ENCODE measurements around the gene IFITM1. TPM values are rescaled to one million over a fixed set of nuclear protein-coding genes. Genes with fewer than 3 reads are reported as not detected.

The IFITM1 gene
- total and polyA plus RNA-seq, 9 of the 15 experiments (the other 6 are each of a cell fraction or from before 2014, with no cell fraction given) = 691 to 5,579 (median 974) TPM

GRCh38 chr11:355581-356458 is 42.0 kb downstream of the IFITM1 start (continued):
- TF ChIP-seq, protein P1, sequence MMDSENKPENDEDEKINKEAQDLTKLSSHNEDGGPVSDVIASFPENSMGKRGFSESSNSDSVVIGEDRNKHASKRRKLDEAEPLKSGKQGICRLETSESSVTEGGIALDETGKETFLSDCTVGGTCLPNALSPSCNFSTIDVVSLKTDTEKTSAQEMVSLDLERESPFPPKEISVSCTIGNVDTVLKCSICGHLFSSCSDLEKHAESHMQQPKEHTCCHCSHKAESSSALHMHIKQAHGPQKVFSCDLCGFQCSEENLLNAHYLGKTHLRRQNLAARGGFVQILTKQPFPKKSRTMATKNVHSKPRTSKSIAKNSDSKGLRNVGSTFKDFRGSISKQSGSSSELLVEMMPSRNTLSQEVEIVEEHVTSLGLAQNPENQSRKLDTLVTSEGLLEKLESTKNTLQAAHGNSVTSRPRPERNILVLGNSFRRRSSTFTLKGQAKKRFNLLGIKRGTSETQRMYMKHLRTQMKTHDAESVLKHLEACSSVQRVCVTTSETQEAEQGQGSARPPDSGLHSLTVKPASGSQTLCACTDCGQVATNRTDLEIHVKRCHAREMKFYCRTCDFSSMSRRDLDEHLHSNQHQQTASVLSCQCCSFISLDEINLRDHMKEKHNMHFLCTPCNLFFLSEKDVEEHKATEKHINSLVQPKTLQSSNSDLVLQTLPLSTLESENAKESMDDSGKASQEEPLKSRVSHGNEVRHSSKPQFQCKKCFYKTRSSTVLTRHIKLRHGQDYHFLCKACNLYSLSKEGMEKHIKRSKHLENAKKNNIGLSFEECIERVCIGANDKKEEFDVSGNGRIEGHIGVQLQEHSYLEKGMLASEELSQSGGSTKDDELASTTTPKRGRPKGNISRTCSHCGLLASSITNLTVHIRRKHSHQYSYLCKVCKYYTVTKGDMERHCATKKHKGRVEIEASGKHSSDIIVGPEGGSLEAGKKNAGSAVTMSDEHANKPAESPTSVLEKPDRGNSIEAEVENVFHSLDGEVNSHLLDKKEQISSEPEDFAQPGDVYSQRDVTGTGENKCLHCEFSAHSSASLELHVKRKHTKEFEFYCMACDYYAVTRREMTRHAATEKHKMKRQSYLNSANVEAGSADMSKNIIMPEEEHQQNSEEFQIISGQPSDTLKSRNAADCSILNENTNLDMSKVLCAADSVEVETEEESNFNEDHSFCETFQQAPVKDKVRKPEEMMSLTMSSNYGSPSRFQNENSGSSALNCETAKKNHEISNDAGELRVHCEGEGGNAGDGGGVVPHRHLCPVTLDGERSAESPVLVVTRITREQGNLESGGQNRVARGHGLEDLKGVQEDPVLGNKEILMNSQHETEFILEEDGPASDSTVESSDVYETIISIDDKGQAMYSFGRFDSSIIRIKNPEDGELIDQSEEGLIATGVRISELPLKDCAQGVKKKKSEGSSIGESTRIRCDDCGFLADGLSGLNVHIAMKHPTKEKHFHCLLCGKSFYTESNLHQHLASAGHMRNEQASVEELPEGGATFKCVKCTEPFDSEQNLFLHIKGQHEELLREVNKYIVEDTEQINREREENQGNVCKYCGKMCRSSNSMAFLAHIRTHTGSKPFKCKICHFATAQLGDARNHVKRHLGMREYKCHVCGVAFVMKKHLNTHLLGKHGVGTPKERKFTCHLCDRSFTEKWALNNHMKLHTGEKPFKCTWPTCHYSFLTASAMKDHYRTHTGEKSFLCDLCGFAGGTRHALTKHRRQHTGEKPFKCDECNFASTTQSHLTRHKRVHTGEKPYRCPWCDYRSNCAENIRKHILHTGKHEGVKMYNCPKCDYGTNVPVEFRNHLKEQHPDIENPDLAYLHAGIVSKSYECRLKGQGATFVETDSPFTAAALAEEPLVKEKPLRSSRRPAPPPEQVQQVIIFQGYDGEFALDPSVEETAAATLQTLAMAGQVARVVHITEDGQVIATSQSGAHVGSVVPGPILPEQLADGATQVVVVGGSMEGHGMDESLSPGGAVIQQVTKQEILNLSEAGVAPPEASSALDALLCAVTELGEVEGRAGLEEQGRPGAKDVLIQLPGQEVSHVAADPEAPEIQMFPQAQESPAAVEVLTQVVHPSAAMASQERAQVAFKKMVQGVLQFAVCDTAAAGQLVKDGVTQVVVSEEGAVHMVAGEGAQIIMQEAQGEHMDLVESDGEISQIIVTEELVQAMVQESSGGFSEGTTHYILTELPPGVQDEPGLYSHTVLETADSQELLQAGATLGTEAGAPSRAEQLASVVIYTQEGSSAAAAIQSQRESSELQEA (IDR thresholded peaks at IDR 0.05; ENCODE audit: low read depth) = no peak
- no peak for TF ChIP-seq RBM34 (IDR thresholded peaks at IDR 0.05; ENCODE audit: borderline replicate concordance, insufficient read depth, low read length)
- TF ChIP-seq ZNF830 (CRISPR knock-in tag; IDR thresholded peaks at IDR 0.05) = peak; percentile 95; the same call in 1 of the 2 replicates
- peak; percentile 48 for TF ChIP-seq TBP (optimal IDR thresholded peaks at IDR 0.05; ENCODE audit: low read depth, low read length)
- TF ChIP-seq, protein P2, sequence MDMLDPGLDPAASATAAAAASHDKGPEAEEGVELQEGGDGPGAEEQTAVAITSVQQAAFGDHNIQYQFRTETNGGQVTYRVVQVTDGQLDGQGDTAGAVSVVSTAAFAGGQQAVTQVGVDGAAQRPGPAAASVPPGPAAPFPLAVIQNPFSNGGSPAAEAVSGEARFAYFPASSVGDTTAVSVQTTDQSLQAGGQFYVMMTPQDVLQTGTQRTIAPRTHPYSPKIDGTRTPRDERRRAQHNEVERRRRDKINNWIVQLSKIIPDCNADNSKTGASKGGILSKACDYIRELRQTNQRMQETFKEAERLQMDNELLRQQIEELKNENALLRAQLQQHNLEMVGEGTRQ (CRISPR knock-in tag; IDR thresholded peaks at IDR 0.05) = no peak
- no peak for TF ChIP-seq ZNF121 (CRISPR knock-in tag; conservative IDR thresholded peaks at IDR 0.05)
- TF ChIP-seq MXI1 (IDR thresholded peaks at IDR 0.05; ENCODE audit: low read depth, low read length) = no peak
- no peak for TF ChIP-seq NCOA4 (IDR thresholded peaks at IDR 0.05; ENCODE audit: partially characterized antibody)
- TF ChIP-seq, protein P3, sequence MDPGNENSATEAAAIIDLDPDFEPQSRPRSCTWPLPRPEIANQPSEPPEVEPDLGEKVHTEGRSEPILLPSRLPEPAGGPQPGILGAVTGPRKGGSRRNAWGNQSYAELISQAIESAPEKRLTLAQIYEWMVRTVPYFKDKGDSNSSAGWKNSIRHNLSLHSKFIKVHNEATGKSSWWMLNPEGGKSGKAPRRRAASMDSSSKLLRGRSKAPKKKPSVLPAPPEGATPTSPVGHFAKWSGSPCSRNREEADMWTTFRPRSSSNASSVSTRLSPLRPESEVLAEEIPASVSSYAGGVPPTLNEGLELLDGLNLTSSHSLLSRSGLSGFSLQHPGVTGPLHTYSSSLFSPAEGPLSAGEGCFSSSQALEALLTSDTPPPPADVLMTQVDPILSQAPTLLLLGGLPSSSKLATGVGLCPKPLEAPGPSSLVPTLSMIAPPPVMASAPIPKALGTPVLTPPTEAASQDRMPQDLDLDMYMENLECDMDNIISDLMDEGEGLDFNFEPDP (CRISPR knock-in tag; IDR thresholded peaks at IDR 0.05) = peak; percentile 61
- TF ChIP-seq MED1 (CRISPR knock-in tag; IDR thresholded peaks at IDR 0.05; ENCODE audit: borderline replicate concordance) = no peak; the same call in 1 of the 2 replicates
- TF ChIP-seq WHSC1 (IDR thresholded peaks at IDR 0.05; ENCODE audit: low read length) = peak; percentile 24
- no peak for TF ChIP-seq PRMT5 (CRISPR knock-in tag; IDR thresholded peaks at IDR 0.05)
- TF ChIP-seq ZNF384 (IDR thresholded peaks at IDR 0.05; ENCODE audit: low read depth, low read length) = no peak
- TF ChIP-seq PTTG1 (tag; IDR thresholded peaks at IDR 0.05; ENCODE audit: low read depth) = peak; percentile 85
- no peak for TF ChIP-seq CGGBP1 (CRISPR knock-in tag; IDR thresholded peaks at IDR 0.05)
- TF ChIP-seq KDM5B (IDR thresholded peaks at IDR 0.05; ENCODE audit: insufficient replicate concordance, low read depth, low read length) = peak; percentile 39

All from K562 (cell line).